ENCODE results near the gene SZT2.
"Not testable (repeated sequence)": the region's sequence is repeated elsewhere in the genome, so short reads cannot be mapped to it uniquely, and the experiment has no call there.

The SZT2 gene

GRCh38 chr1:43473463-43473862 is 83.8 kb downstream of the SZT2 start:
- no peak for DNase-seq (ENCODE audit: low spot score)
- TF ChIP-seq CTCF (IDR thresholded peaks at IDR 0.05; ENCODE audit: extremely low read depth, missing control alignments) = no peak

GRCh38 chr1:43475611-43476401 is 86.1 kb downstream of the SZT2 start:
- not testable (repeated sequence) for DNase-seq (ENCODE audit: low spot score)

- DNase-seq (ENCODE audit: low spot score) = no peak
- no peak for TF ChIP-seq CTCF (IDR thresholded peaks at IDR 0.05; ENCODE audit: extremely low read depth, missing control alignments)
These were observed 88.0 kb downstream of the SZT2 start for GRCh38 chr1:43477716-43478115.

- no peak for DNase-seq (ENCODE audit: low spot score)
- no peak for TF ChIP-seq CTCF (IDR thresholded peaks at IDR 0.05; ENCODE audit: extremely low read depth, missing control alignments)
These were observed 89.7 kb downstream of the SZT2 start for GRCh38 chr1:43479414-43479813.

GRCh38 chr1:43481491-43481890 is 91.8 kb downstream of the SZT2 start:
- no peak for DNase-seq (ENCODE audit: low spot score)
- TF ChIP-seq CTCF (IDR thresholded peaks at IDR 0.05; ENCODE audit: extremely low read depth, missing control alignments) = no peak

GRCh38 chr1:43482215-43482614 is 92.5 kb downstream of the SZT2 start:
- DNase-seq (ENCODE audit: low spot score) = no peak
- TF ChIP-seq CTCF (IDR thresholded peaks at IDR 0.05; ENCODE audit: extremely low read depth, missing control alignments) = no peak

- TF ChIP-seq CTCF (IDR thresholded peaks at IDR 0.05; ENCODE audit: extremely low read depth, missing control alignments) = no peak
- no peak for DNase-seq (ENCODE audit: low spot score)
These were observed 94.7 kb downstream of the SZT2 start for GRCh38 chr1:43484367-43484766.

GRCh38 chr1:43488165-43488564 is 98.5 kb downstream of the SZT2 start:
- DNase-seq (ENCODE audit: low spot score) = no peak
- no peak for TF ChIP-seq CTCF (IDR thresholded peaks at IDR 0.05; ENCODE audit: extremely low read depth, missing control alignments)

Data from GM20000 (cell line).